NOMO-1 (cell line): ENCODE data around the gene COL21A1.

Experiments used
- DNase-seq, 2 experiments: peaks; one replicate each; lab custom pipeline; 2025; ENCODE audit not compliant: unreplicated experiment in 2 of 2; lab: John Stamatoyannopoulos, UW

Gene COL21A1

GRCh38 chr6:56055081-56055704, 192.2 kb downstream of the COL21A1 start:
- no peak for DNase-seq

GRCh38 chr6:56051202-56051598, 196.2 kb downstream of the COL21A1 start:
- DNase-seq: no peak

- peak; percentile 2 to 77 for DNase-seq
Measured at GRCh38 chr6:56050530-56051201, 196.7 kb downstream of the COL21A1 start.

- DNase-seq: no peak
Measured at GRCh38 chr6:56048601-56049000, 198.8 kb downstream of the COL21A1 start.

- no peak for DNase-seq
Measured at GRCh38 chr6:56047931-56048540, 199.3 kb downstream of the COL21A1 start.

- DNase-seq: peak; percentile 33 to 65
Measured at GRCh38 chr6:56046576-56046975, 200.8 kb downstream of the COL21A1 start.

- DNase-seq: no peak
Measured at GRCh38 chr6:56043761-56044160, 203.6 kb downstream of the COL21A1 start.

- DNase-seq: no peak
Measured at GRCh38 chr6:56043076-56043475, 204.3 kb downstream of the COL21A1 start.

- DNase-seq: no peak
Measured at GRCh38 chr6:56041591-56041990, 205.8 kb downstream of the COL21A1 start.

- no peak for DNase-seq
Measured at GRCh38 chr6:56040889-56041301, 206.5 kb downstream of the COL21A1 start.

- peak; percentile 1 to 82 for DNase-seq
Measured at GRCh38 chr6:56040223-56040622, 207.2 kb downstream of the COL21A1 start.

GRCh38 chr6:56038764-56039163, 208.6 kb downstream of the COL21A1 start:
- no peak for DNase-seq

- no peak for DNase-seq
Measured at GRCh38 chr6:56037601-56038000, 209.8 kb downstream of the COL21A1 start.

- no peak for DNase-seq
Measured at GRCh38 chr6:56036916-56037600, 210.3 kb downstream of the COL21A1 start.

GRCh38 chr6:56033401-56033800, 214.0 kb downstream of the COL21A1 start:
- no peak for DNase-seq

GRCh38 chr6:56032715-56033260, 214.6 kb downstream of the COL21A1 start:
- no peak for DNase-seq

- DNase-seq: no peak
Measured at GRCh38 chr6:56027865-56028264, 219.5 kb downstream of the COL21A1 start.

GRCh38 chr6:56026455-56027180, 220.8 kb downstream of the COL21A1 start:
- DNase-seq: no peak

- no peak for DNase-seq
Measured at GRCh38 chr6:56025795-56026194, 221.6 kb downstream of the COL21A1 start.

GRCh38 chr6:56024931-56025330, 222.4 kb downstream of the COL21A1 start:
- DNase-seq: no peak

GRCh38 chr6:56023829-56024228, 223.6 kb downstream of the COL21A1 start:
- no peak for DNase-seq
